Aorta (tissue), 5 donors: ENCODE results near the gene THBS1. TPM values are rescaled to one million over a fixed set of nuclear protein-coding genes. Genes with fewer than 3 reads are reported as not detected.

Experiments
- ATAC-seq: fragments of 200-7000 bp; cut with Tn5 transposase; one replicate; pipeline ENCODE4 v1.9.1; 2022; ENCODE audit warnings: moderate library complexity; ENCODE audit not compliant: low FRiP score
- DNase-seq, 2 donors: peaks; one replicate each; pipeline ENCODE4 v3.0.0-alpha.2; 2020
- H3K27ac ChIP-seq, 2 donors: one replicate each; pipeline ENCODE4 v1.5.1; 2013; ENCODE audit warnings: low read length in 2 of 2, mild to moderate bottlenecking in 2 of 2, moderate library complexity in 2 of 2, control low read depth in 1 of 2, inconsistent platforms in 1 of 2, low read depth in 1 of 2
- H3K27me3 ChIP-seq, 2 donors: one replicate each; pipeline ENCODE4 v1.6.1; 2013; ENCODE audit warnings: control low read depth in 1 of 2, low read length in 1 of 2, mild to moderate bottlenecking in 1 of 2, moderate library complexity in 1 of 2; ENCODE audit not compliant: insufficient read depth in 2 of 2, control insufficient read depth in 1 of 2
- H3K36me3 ChIP-seq, 2 donors: one replicate each; pipeline ENCODE4 v1.6.1; 2013; ENCODE audit warnings: control low read depth in 1 of 2, low read length in 1 of 2, mild to moderate bottlenecking in 1 of 2; ENCODE audit not compliant: insufficient read depth in 2 of 2, control insufficient read depth in 1 of 2
- H3K4me1 ChIP-seq, 2 donors: one replicate each; pipeline ENCODE4 v1.6.1; 2013; ENCODE audit warnings: low read length in 2 of 2, control low read depth in 1 of 2, mild to moderate bottlenecking in 1 of 2, moderate library complexity in 1 of 2; ENCODE audit not compliant: insufficient read depth in 2 of 2, control insufficient read depth in 1 of 2
- H3K4me3 ChIP-seq, 2 donors: one replicate each; pipeline ENCODE4 v1.5.1; 2013; ENCODE audit warnings: low read length in 2 of 2, control low read depth in 1 of 2, mild to moderate bottlenecking in 1 of 2
- H3K9me3 ChIP-seq: one replicate; pipeline ENCODE4 v1.6.1; 2013; ENCODE audit warnings: mild to moderate bottlenecking, low read length; ENCODE audit not compliant: control insufficient read depth
- WGBS, 2 donors: extraction: QIAGEN DNeasy Blood & Tissue Kit; methylation state at CpG; one replicate each; pipeline ENCODE4 v1.1.7; 2013; 5-methylcytosine and 5-hydroxymethylcytosine counted together
- intact Hi-C, 2 donors: fragments of 100-400 bp; cut with DNase I; formaldehyde crosslinking; loops; one replicate each; pipeline versions ENCODE4 v1.14.2 to v1.15.0; 2022
- long read RNA-seq, 2 donors: library from polyadenylated mRNA; unstranded; transcript quantifications; one replicate each; pipeline ENCODE4 v2.0.0, GENCODE V29; 2020 to 2021
- polyA plus RNA-seq, 2 donors: library from polyadenylated mRNA; stranded (reverse); fragments of 200-250 nt; gene quantifications; one replicate each; pipeline ENCODE4 v1.2.3, GENCODE V29; 2013
- total RNA-seq, 2 donors: library from RNA; stranded (reverse); fragmentation: NEBNext Ultra II Directional; extraction: Animal tissue kit (Norgen Biotek cat#: 25700); gene quantifications; one replicate each; pipeline ENCODE4 v1.2.1, GENCODE V29; 2021
- donor health status: healthy with polysubstance abuse.
- donor health status: Bipolar disorder and iron deficiency.
- donor health status: DM: no; HTN: no; CAD: no.
- donor health status: DM: no; HTN: no; CAD: no.
- donor health status: DM: yes; HTN: yes; CAD: no.

The THBS1 gene
- total RNA-seq (1,000 to 10,000 TPM in 1 of 2 donors, 100 to 1,000 TPM in 1; 270 to 1,398 TPM), polyA plus RNA-seq (10 to 100 TPM in 1 of 2 donors, 1 to 10 TPM in 1; 9.8 to 24.1 TPM)
- long read RNA-seq, donor 1, full-length matches to known transcripts: 8 of 209 reads
- long read RNA-seq, donor 1, partial matches to known transcripts: 149 of 209 reads
- long read RNA-seq, donor 1, other reads (novel, unspliced or antisense): 52 of 209 reads
- long read RNA-seq, donor 2, full-length matches to known transcripts: 4 of 68 reads
- long read RNA-seq, donor 2, partial matches to known transcripts: 54 of 68 reads
- long read RNA-seq, donor 2, other reads (novel, unspliced or antisense): 10 of 68 reads

DNA sequence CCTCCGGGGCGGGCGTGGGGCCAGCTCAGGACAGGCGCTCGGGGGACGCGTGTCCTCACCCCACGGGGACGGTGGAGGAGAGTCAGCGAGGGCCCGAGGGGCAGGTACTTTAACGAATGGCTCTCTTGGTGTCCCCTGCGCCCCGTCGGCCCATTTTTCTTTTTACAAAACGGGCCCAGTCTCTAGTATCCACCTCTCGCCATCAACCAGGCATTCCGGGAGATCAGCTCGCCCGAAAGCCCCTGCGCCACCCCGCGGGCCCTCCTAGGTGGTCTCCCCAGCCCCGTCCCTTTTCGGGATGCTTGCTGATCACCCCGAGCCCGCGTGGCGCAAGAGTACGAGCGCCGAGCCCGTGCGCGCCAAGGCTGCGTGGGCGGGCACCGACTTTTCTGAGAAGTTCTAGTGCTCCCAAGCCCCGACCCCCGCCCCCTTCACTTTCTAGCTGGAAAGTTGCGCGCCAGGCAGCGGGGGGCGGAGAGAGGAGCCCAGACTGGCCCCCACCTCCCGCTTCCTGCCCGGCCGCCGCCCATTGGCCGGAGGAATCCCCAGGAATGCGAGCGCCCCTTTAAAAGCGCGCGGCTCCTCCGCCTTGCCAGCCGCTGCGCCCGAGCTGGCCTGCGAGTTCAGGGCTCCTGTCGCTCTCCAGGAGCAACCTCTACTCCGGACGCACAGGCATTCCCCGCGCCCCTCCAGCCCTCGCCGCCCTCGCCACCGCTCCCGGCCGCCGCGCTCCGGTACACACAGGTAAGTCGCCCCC is at the start of gene THBS1:
Gene THBS1 (plus strand): TSS at position 595 of the 757 bp plus-strand sequence. CDS start 779 bp downstream, outside the sequence.
- DNase-seq (peak; percentile 92 to 96), ATAC-seq (peak; percentile 83)
- Histone ChIP-seq H3K36me3 (no peaks in the 10 kb centered on the region), H3K4me3 (peak within 1 kb of the TSS; percentile 29 to 35), H3K27ac (no peak within 1 kb of the TSS), H3K4me1 (no peaks in the 10 kb centered on the region), H3K9me3 (no peaks in the 10 kb centered on the region), H3K27me3 (no peaks in the 10 kb centered on the region)
- intact Hi-C loops: loop anchor here (5.0 to 10.0 kb wide), 5 partner anchors 408 to 766 kb away; no protein-coding TSS in a partner anchor
- 0 to 1% methylated on average over 66 to 74 of the region's 74 CpGs for WGBS, 2 donors

DNA sequence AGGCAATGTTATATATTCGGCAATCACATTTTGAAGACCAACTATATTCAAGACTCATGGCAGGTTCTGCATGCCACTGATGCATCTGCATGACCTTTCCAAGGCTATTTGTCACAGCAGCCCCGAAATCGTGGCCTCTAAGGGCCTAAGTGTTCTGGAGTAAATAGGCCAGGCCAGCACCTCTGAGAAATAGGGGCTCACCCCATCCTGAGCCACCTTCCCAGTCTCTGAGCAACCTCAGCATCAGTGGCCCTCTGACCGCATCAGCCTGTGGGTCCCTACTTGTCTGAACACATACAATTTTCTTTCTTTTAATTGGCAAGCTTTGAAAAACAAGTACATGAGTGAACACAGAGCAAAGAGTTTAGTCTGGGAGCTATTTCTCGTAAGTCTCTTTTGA is 45.9 kb upstream of the THBS1 start:
- Histone ChIP-seq H3K27me3 (no peaks in the 10 kb centered on the region), H3K4me3 (no peak overlapping the region), H3K4me1 (peaks cover 0 to 2% of the 10 kb centered on the region in 2 donors), H3K36me3 (peaks cover 0 to 2% of the 10 kb centered on the region in 2 donors), H3K9me3 (no peaks in the 10 kb centered on the region), H3K27ac (no peak overlapping the region)
- intact Hi-C loops: no loop called here
- WGBS, 2 donors: 89 to 90% methylated on average over 5 of the region's 5 CpGs
- ATAC-seq (no peak), DNase-seq (no peak)

DNA sequence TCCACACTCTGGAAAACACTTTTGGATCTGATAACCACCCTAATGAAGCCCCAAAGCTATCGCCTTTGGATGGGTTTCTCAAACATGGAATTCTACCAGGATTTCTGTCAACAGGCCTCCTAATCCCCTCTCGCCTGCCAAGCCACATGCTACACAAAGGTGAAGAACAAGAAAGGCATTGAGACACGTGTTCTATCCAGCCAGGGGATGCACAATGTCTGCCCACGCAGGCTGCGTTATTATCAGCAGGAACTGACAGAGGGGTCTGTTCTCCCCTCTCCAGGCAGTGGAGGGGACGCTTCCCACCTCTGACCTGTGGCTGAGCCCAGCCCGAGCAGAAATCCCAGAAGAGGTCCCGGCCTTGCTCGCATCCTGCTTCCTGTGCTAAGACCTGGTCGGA is 45.4 kb upstream of the THBS1 start:
- Histone ChIP-seq H3K4me3 (no peak overlapping the region), H3K27ac (no peak overlapping the region), H3K36me3 (peaks cover 0 to 2% of the 10 kb centered on the region in 2 donors), H3K27me3 (no peaks in the 10 kb centered on the region), H3K9me3 (no peaks in the 10 kb centered on the region), H3K4me1 (peaks cover 0 to 2% of the 10 kb centered on the region in 2 donors)
- WGBS, 2 donors: 88 to 89% methylated on average over 10 of the region's 10 CpGs
- intact Hi-C loops: no loop called here
- no peak for DNase-seq
- ATAC-seq: no peak

DNA sequence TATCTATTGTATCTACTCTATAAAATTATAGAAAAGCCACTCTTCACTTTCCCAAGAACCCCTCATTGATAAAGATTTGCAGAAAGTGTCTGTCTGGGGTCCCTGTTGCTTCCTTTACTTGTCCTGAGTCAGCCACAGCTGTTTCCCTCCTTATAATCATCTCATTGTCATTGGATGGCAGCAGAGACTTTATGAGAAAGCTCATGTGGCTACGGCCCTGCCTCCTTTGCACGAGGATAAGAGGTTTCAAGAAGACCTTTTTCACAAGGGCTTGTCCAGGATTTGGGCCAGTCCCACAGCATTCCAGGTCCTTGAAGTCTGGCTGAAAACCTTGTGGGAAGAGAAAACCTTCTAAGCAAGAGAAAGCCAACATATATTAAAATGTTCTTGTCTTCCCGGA is 41.9 kb upstream of the THBS1 start:
- Histone ChIP-seq H3K9me3 (no peaks in the 10 kb centered on the region), H3K27me3 (no peaks in the 10 kb centered on the region), H3K4me3 (no peak overlapping the region), H3K4me1 (peaks cover 0 to 2% of the 10 kb centered on the region in 2 donors), H3K36me3 (peaks cover 0 to 2% of the 10 kb centered on the region in 2 donors), H3K27ac (no peak overlapping the region)
- intact Hi-C loops: no loop called here
- no peak for DNase-seq
- ATAC-seq: no peak
- 79 to 81% methylated on average over 3 of the region's 3 CpGs for WGBS, 2 donors

DNA sequence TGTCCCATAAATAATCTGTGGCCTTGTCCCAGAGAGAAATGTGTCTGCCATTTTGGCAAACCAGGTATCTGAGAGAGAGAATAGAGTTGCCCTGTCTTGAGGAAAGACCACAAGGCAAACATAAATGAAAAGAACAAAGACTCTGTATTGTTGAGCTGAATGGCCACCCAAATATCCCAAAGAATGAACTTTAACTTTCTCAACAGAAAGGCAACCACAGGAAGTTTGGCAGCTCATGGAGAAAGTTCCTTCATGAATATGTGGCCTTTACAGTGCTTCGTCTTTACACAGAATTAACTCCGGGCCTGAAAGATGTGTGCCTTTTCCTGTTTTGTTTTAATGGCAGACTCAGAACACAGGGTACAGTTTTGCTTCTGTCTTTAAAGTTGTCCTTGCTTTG is 41.4 kb upstream of the THBS1 start:
- intact Hi-C loops: no loop called here
- DNase-seq (no peak), ATAC-seq (no peak)
- WGBS, 2 donors: 57 to 63% methylated on average over 2 of the region's 2 CpGs
- H3K4me1 ChIP-seq: peaks cover 0 to 2% of the 10 kb centered on the region in 2 donors
- no peaks in the 10 kb centered on the region for H3K27me3 ChIP-seq
- H3K36me3 ChIP-seq: peaks cover 0 to 2% of the 10 kb centered on the region in 2 donors
- no peaks in the 10 kb centered on the region for H3K9me3 ChIP-seq
- H3K4me3 ChIP-seq: no peak overlapping the region
- H3K27ac ChIP-seq: no peak overlapping the region

DNA sequence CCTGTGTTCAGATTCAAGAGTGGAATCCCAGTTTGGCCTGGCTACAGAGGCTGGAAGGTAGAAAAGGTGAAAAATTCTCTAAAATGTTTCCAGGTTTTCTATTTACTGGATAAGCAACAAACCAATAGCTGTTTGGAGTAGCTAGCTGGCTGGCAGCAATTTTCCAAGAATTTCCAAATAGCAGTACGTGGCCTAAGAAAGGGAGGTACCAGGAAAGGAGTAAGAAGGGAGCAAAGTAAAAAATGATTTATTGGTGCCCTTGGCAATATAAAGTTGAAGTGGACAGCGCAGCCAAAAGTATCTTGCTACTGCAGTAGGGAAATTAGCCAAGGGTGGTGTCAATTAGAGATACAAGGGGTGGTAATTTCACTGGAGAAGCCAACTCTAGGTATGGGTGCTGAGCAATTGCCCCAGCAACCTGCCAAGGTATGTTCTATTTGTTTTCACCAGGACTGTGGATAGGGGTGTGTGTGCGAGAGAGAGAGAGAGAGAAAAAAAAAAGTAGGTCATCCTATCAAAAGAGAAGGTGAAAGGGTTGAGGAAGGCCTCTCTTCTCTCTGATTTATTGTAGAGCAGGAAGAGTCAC is 40.8 kb upstream of the THBS1 start:
- DNase-seq: no peak
- 79 to 82% methylated on average over 3 of the region's 3 CpGs for WGBS, 2 donors
- Histone ChIP-seq H3K4me1 (peaks cover 0 to 2% of the 10 kb centered on the region in 2 donors), H3K4me3 (no peak overlapping the region), H3K36me3 (peaks cover 0 to 2% of the 10 kb centered on the region in 2 donors), H3K27me3 (no peaks in the 10 kb centered on the region), H3K27ac (no peak overlapping the region), H3K9me3 (peaks cover 2% of the 10 kb centered on the region)
- intact Hi-C loops: no loop called here
- no peak for ATAC-seq

DNA sequence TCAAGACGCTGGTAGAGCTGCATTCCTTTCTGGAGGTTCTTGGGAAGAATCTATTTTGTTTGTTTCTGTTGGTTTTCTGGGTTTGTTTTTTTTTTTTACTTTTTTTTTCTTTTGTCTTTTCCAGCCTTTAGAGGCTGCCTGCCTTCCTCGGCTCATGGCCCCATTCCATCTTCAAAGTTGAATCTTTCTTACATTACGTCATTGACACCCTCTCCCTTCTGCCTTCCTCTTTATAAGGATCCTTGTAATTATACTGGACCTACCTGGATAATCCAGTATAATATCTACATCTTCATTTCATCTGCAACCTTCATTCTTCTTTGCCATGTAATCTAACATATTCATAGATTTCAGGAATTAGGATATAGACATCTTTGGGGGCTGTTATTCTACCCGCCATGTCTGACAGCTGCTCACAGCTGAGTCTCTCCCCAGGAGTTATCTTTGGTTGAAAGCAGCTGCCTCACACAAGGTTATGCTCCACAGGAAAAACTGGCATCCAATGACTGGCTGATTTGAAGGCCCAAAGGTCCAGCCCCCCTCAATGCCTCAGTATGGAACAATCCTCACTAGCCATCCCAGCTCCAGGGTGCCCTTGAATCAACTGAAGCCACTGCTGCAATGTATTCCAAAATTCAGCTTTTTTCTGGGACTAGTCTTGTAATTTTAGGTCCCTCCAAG is 38.4 kb upstream of the THBS1 start:
- 86 to 88% methylated on average over 4 of the region's 4 CpGs for WGBS, 2 donors
- Histone ChIP-seq H3K4me1 (peaks cover 0 to 2% of the 10 kb centered on the region in 2 donors), H3K27ac (no peak overlapping the region), H3K9me3 (peaks cover 2% of the 10 kb centered on the region), H3K36me3 (no peaks in the 10 kb centered on the region), H3K27me3 (no peaks in the 10 kb centered on the region), H3K4me3 (no peak overlapping the region)
- intact Hi-C loops: no loop called here
- ATAC-seq: no peak
- no peak for DNase-seq

DNA sequence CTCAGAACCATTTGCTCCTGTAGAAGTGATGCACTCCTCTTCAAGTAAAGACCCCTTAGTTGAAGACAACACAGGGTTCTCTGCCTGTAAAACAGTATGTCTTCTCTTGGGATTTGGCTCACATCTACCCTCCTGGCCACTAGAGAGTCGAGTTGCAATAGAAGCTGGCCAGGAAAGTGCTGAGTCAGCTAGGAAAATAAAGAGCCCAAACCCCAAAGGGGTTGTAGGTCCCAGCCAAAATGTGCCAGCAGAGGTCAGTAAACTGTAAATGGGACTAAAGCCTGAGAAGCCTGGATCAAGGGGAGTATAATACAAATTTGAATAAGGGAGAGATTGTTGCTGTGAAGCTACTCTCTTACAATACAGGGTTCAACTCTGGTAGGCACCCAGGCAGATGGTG is 37.2 kb upstream of the THBS1 start:
- Histone ChIP-seq H3K36me3 (no peaks in the 10 kb centered on the region), H3K4me1 (peaks cover 0 to 2% of the 10 kb centered on the region in 2 donors), H3K27me3 (no peaks in the 10 kb centered on the region), H3K9me3 (peaks cover 2% of the 10 kb centered on the region), H3K4me3 (no peak overlapping the region), H3K27ac (no peak overlapping the region)
- WGBS, 2 donors: 11 to 21% methylated on average over 1 of the region's 1 CpG
- no peak for ATAC-seq
- DNase-seq: no peak
- intact Hi-C loops: no loop called here
